B cell (primary cell): ENCODE results near the gene TBC1D22A.

ENCODE experiments used
- CTCF ChIP-seq: fragments of 200-600 bp; IDR thresholded peaks from one replicate; pipeline ENCODE4 v1.8.0; 2022; ENCODE audit warnings: antibody characterized with exemption, mild to moderate bottlenecking
- EZH2 ChIP-seq: IDR thresholded peaks from 2 replicates; pipeline ENCODE4 v1.6.1; 2012; ENCODE audit warnings: borderline replicate concordance, low read depth, mild to moderate bottlenecking, moderate library complexity, low read length; ENCODE audit not compliant: insufficient read depth, poor library complexity, severe bottlenecking

- no peak for TF ChIP-seq CTCF
- no peak for TF ChIP-seq EZH2
These were observed 336.1 kb downstream of the TBC1D22A start for GRCh38 chr22:47098554-47098953.
